ENCODE results near the gene PAFAH2. TPM values are rescaled to one million over a fixed set of nuclear protein-coding genes. Genes with fewer than 3 reads are reported as not detected.

The PAFAH2 gene
- total and polyA plus RNA-seq, 2 of the 13 experiments (the other 11 are each of a cell fraction or from before 2014, with no cell fraction given) = 6.9 to 9.4 TPM

- TF ChIP-seq HNF1B (CRISPR knock-in tag; IDR thresholded peaks at IDR 0.05) (peak; percentile 67; the same call in 1 of the 2 replicates), JUN (CRISPR knock-in tag; IDR thresholded peaks at IDR 0.05) (no peak), ZNF34 (CRISPR knock-in tag; IDR thresholded peaks at IDR 0.05; ENCODE audit: borderline replicate concordance) (no peak), ZNF3 (CRISPR knock-in tag; IDR thresholded peaks at IDR 0.05) (no peak), SOX5 (CRISPR knock-in tag; IDR thresholded peaks at IDR 0.05; ENCODE audit: borderline replicate concordance) (peak; percentile 89), PHF20 (CRISPR knock-in tag; IDR thresholded peaks at IDR 0.05) (no peak), TBX2 (CRISPR knock-in tag; IDR thresholded peaks at IDR 0.05; ENCODE audit: borderline replicate concordance) (no peak), POLR2AphosphoS5 (IDR thresholded peaks at IDR 0.05; ENCODE audit: low read depth, low read length) (peak; percentile 49), ATF3 (CRISPR knock-in tag; IDR thresholded peaks at IDR 0.05) (no peak; the same call in 1 of the 2 replicates), FOSL2 (CRISPR knock-in tag; IDR thresholded peaks at IDR 0.05) (0 out of 2 replicates have a peak, but pooled peaks have one; percentile 32), ZFYVE20 (CRISPR knock-in tag; IDR thresholded peaks at IDR 0.05; ENCODE audit: borderline replicate concordance, low read depth) (no peak), JUND (CRISPR knock-in tag; IDR thresholded peaks at IDR 0.05) (no peak), MLX (CRISPR knock-in tag; IDR thresholded peaks at IDR 0.05) (no peak), TSC22D2 (CRISPR knock-in tag; IDR thresholded peaks at IDR 0.05; ENCODE audit: borderline replicate concordance) (no peak), NR2F6 (IDR thresholded peaks at IDR 0.05) (peak; percentile 56), NR2F6 (CRISPR knock-in tag; IDR thresholded peaks at IDR 0.05) (peak; percentile 71), IRF1 (CRISPR knock-in tag; IDR thresholded peaks at IDR 0.05; ENCODE audit: low read depth) (no peak), ZNF44 (CRISPR knock-in tag; IDR thresholded peaks at IDR 0.05) (no peak), SMAD9 (CRISPR knock-in tag; IDR thresholded peaks at IDR 0.05) (no peak), ZBTB10 (CRISPR knock-in tag; IDR thresholded peaks at IDR 0.05; ENCODE audit: borderline replicate concordance) (no peak), SRSF9 (IDR thresholded peaks at IDR 0.05; ENCODE audit: borderline replicate concordance, insufficient read depth, low read depth, low read length, poor library complexity, severe bottlenecking) (no peak), GTF3A (CRISPR knock-in tag; conservative IDR thresholded peaks at IDR 0.05) (no peak), ZBTB38 (CRISPR knock-in tag; IDR thresholded peaks at IDR 0.05) (no peak), RXRA (CRISPR knock-in tag; IDR thresholded peaks at IDR 0.05) (no peak), HCFC1 (IDR thresholded peaks at IDR 0.05; ENCODE audit: low read depth, low read length) (no peak), ZNF775 (CRISPR knock-in tag; IDR thresholded peaks at IDR 0.05; ENCODE audit: borderline replicate concordance) (no peak)
Measured at GRCh38 chr1:25996966-25997827, 666 bp downstream of the PAFAH2 start (continued).
